HG03103 (cell line): ENCODE data around the gene CCDC175.

Experiments used
- ATAC-seq: cut with Tn5 transposase; IDR thresholded peaks from one replicate; pipeline ENCODE4 v1.9.1; 2021; ENCODE audit warnings: low read depth; ENCODE audit not compliant: unreplicated experiment

The CCDC175 gene

DNA sequence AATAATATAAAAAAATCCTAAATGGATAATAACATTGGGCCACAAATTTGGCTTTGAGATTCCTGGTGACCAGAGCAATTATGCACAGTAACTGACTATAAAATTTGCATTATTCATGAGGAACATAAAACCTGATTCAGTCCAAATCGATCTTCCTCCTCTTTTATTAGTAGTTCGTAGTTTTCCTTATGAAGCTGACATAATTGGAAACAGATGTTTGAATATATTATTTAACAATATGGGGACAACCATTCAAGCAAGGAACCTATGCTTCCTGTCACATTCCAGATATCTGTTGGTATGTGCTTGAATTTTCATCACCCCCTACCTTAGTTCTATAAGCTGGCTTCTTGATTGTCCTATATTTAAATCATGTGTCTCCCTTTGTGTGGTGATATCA is 34.9 kb downstream of the CCDC175 start:
- ATAC-seq = no peak

DNA sequence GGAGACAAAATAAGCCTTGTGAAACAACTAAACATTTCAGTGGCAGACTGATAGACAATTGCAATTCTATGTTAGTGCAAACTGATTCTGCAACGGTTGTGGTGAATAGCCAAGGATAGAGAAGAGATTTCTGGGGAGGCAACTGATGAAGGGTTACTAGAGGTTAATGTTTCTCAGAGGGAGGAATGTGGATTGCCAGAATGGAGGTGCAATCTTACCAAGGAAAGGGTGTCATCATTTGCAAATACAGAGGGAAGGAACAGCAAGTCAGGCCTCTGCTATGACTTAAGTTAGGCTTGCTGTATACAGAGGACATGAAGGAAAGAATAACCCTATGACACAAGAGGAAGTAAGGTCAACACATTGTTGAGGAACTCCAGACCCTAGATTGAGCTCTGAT is 35.8 kb downstream of the CCDC175 start:
- ATAC-seq = no peak

DNA sequence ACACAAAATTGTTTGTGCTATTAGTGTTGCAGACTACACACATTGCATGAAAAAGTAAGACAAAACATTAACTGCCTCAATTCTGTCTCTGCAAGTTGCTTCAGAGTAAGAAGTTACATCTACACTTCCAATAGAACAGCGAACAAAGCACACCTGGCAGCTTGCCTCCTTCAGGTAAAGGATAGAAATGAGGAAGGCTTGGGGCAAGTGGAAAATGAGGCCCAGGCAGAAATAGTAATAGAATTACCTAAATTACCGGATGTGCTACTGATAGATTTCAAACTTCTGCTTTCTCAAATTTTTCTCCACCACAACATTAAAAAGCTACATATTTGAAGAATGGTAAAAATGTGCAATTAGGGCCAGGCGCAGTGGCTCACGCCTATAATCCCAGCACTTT is 37.7 kb downstream of the CCDC175 start:
- no peak for ATAC-seq

DNA sequence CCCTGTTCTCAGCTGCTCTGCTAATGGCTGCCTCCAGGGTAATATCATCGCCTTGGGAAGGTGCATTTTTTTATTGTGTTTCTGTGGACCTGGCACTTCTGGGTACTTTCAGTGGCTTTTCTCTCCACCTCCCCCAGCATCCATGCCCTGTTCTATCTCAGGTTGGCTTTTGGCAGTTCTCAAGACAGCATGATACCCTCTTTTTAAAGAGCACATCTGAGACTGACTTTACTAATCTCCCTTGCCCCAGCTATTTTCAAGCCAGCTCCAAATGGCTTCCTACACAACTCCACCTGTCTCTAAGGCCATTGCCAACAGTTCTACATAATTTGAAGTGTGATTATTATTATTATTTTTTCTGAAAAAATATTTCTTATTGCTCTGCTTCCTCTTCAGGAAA is 39.1 kb downstream of the CCDC175 start:
- ATAC-seq = no peak

DNA sequence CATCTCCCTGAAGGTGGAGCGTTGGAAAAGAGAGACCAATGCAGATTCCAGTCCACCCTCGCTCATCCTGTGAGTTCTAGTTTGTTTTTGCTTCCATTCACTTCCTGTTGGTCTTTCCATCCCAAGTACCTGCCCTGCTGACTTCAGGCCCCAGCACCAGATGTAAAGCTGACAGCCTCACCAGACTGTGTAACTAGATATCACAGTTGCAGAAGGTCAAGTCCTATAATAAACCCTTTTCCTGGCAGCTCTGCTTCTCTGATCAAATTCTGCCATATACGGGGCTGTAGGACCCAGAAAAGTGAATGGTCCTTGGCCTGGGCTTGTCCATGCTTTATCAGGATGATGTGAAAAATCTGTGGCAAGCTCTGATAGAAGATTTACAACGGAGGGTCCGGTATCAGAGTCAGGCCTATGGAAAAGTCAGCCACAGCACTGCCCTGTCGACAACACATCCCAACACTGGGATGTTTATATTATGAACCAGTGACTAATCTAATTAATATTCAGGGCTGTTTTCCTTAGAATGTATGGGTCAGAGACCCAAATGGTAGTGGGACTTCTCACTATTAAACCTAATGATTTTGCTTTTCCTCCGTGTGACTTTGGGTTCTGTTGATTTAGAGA is 42.1 kb downstream of the CCDC175 start:
- no peak for ATAC-seq

DNA sequence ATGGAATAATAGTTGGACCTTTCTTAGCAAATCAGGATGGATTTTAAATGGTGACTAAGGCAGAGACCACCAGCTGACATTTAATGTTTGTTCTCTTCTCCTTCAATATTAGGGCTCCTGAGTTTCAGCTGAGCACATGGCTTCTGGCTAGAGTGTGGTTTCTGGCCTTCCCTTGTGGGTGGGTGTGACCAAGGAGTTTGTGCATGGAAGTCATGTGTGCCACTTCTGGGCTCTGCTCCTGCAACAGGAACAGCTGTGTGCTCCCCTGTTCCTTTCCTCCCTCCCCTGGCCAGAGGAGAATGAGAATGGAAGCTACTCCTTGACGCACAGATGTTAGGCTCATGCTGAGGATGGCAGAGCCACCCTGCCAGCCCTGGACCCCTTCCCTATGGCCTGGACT is 44.2 kb downstream of the CCDC175 start:
- no peak for ATAC-seq

DNA sequence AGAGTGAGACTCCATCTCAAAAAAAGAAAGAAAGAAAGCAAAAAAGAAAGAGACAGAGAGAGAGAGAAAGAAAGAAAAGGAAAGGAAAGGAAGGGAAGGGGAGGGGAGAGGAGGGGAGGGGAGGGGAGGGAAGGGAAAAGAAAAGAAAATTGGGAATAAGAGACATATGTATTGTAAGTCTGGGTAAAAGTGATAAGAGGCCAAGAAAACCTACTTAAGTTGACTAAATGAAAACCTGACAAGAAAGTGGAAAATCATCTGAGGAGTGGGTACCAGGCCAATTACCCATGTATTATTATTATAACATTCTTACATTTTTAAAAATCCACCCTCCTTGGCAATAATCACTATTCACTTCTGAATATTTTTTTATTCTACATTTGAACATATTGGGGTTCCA is 46.3 kb downstream of the CCDC175 start:
- ATAC-seq = no peak

DNA sequence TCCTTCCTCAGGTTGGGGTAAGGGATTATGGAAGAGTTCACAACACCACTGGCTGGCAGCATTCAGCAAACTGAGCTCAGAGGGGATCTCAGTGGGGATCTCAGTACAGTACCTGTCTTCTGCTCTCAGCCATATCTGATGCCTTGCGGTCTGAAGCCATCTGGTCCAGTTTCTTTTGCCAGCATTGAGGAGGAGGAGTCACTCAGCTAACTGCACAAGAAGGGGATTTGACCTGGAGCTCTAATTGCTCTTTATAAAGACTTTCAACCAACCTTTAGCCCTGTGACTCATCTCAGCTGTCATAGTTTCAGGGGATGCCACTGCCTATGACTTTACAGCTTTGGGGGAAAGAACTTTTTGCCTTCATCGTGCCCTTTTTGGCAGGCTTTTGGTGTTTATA is 47.4 kb downstream of the CCDC175 start:
- no peak for ATAC-seq

DNA sequence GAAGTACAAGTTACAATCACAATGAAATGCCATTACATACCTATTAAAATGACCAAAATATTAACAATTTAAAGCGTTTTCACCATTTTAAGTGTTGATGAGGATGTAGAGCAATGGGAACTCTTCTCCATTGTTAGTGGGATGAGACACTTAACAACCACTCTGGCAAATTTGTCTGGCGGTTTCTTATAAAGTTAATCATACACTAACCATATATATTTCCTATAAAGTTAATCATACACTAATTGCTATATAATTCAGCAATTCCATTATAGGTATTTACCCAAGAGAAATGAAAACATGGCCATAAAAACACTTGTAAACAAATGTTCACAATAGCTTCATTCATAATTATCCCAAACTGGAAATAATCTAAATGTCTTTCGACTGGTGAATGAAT is 56.4 kb downstream of the CCDC175 start:
- no peak for ATAC-seq

DNA sequence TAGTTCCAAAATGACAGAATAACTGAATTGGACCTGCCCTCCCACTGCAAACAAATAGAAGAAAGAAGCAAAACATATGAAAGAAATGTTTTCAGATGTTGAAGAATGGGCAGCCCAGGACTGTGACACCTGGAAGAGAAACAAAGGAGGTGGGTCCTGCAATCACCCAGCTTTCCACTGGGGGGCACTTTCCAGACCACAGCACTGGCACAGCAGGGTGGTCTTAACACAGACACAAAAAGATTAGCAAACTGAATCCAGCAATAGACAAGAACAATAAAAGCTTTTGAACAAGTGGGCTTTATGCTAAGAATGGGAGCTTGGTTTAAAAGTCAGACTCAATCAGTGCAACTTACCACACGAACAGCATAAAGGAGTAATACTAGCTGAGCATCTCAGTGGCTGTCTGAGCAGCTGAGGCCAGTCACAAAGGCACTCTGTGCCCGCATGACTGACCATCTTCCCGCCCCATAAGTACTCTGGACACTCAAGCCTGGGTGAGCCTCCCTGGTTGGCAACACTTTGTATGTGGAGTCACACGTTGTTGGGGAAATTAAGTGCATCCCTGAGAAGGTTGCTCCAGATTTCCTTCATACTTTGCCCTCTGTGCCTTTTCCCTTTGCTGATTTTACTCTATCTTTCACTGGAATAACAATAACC is 64.6 kb downstream of the CCDC175 start:
- no peak for ATAC-seq

DNA sequence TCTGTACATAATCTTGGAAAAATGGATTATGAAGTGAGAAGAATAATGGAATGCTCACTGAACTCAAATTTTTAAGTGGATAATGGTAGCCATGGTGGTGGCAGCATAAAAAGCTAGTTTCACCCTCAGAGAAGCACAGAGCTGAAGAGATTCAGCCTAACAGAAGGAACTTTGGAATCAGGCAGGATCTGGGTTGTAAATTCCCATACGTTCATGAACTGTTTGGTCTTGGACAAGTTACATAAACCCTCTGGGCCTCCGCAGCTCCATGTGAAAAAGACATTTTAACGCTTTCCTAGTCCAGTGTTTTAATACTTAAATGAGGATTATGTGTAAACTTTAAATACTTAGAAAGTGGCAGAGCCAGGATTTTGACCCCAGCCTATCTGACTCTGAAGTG is 65.6 kb downstream of the CCDC175 start:
- ATAC-seq = no peak

DNA sequence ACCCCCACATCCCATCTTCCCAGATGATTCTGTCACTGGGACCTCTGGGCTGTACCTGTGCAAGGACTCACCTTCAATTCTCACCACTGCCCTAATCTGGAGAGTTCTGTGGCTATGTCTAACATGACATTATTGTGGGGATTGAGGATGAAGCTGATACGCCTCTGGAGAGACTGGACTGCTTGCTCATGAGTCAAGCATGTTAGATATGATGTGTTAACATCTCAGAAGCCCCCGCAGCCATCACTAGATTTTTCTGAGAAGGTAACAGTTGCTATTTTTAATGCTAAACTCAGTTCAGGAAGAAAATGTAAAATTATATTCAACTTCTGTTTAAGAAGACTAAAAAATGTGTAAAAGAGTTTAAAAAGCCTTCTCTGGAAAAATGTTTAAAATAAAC is 66.6 kb downstream of the CCDC175 start:
- no peak for ATAC-seq

DNA sequence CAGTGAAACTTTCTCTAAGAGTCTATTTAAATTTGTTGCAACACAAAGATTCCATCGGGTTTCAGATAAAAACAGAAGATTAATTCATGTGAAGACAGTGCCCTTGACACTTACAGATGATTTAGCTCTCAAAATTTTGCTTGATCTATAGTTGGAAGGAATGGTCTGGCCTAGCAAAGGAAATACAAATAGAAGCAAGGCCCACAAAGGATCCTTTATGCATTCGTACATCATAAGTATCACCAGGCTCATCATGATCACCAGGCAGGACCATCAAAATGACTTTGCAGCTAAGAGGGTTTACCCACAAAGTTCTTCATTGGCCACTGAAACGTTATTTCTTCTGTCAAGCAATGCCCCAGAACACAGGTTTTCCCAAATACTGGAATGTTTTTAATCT is 67.5 kb downstream of the CCDC175 start:
- ATAC-seq = no peak

DNA sequence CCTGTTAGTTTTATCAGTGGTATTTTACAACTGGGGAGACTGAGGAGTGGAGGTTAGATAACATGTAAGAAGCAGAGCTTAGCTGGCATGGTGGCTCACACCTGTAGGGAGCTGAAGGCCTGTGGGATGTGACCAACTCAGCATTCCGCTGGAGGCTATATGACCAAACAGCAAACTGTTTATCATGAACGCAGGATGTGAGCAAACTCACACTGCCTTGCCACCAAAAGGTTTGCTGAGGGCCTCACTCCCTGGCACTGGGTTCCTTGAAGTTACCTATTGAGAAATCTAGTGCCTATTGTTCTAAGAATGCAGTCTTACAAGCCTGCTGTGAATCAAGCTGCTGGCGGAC is 68.9 kb downstream of the CCDC175 start:
- no peak for ATAC-seq

DNA sequence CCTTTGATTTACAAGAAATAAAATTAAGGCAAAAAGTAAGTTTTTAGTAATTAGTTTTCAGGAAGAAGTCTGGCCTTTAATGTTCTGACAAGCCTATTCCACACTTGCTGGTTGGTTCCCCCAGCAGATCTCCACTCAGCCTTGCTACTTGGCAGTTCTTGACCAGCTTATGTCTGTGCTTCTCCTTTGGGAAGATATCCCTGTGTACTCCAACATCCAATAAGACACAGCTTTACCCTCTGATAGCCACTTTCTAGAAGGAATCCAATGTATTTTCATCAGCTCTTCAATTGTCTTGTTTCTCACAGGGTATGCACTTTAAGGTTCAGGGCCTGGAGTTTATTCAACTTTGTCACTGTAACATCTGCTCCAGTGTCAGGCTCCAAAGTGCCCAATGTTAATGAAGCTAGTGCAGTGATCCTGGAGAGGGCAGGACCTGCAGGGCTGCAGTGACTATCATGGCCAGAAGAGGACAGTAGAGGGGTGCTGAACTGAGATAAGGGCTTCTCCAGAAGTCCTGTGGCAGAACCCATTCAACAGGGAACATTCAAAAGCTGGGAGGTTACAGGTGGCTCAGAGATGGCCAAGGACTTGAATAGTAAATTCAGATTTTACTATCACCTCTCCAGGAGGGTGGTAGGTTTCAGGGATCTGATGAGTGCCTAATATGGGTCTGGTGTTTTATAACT is 69.4 kb downstream of the CCDC175 start:
- peak; percentile 84 for ATAC-seq

DNA sequence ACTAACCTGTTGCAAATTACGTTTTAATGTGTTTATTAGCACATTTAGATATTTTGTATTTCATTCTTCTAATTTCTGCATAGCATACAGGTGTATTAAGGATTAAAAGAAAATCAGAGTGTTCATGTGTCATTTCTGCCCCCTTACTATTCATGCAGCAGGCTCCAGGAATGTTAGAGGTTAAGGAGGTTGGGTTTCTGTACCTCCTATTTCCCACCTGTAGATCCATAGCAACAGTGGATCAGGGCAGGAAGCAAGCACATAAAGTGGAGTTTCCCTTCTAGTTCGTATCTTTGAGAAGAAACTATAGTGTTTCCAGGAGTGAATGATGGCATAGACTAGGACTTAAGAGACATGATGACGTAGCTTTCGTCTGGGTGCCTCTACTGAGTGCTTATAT is 73.4 kb downstream of the CCDC175 start:
- no peak for ATAC-seq

DNA sequence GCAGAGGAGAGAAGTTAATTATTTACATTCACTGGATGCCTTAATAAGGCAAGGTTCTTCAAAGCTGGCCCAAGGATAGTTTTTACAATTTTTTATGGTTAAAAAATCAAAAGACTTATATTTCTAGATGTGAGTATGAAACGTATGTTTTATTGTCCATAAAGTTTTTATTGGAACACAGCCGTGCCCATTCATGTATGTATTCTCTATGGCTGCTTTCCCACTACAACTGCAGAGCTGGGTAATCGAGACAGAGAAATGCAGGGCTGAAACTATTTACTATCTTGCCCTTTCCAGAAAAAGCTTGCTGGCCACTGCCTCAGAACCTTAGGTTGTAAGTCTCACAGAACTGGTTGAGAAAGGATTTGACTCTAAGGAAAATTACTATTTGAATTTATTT is 75.9 kb downstream of the CCDC175 start:
- ATAC-seq = no peak

DNA sequence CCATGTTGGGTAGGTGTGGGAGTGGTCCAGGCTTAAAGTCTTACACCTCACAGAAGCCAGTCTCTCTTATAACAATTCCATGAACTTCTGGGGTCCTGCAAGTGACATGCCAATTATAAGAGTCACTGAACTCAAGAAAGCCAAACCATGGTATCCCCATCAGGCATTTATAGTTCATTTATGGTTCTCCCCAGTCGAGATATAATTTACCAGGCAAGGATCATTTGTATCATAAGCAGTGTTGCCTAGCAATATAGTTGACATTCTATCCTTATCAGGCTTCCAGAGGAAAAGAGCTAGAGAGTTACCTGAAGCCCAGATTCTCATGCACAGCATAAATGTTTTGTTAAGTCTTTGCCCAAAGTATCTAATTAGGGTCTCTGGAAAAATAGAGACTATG is 84.2 kb downstream of the CCDC175 start:
- no peak for ATAC-seq

DNA sequence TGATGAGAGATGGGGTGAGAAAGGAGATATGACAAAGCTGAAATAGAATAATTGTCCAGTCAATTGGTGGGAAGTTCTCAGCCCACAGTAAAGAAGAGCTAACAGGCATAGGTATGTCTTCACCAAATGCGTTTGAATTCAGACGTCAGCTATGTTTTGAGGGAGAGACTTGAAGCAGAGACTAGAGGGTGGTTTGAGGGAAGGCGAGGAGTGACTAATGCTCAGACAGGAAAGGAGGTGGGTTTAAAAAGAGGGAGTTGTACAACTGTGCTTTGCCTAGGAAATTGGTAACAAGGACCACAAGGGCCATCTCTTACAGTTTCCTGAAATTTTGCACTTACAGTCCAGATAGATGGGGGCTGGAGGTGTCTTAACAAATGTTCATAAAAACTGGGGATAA is 85.9 kb downstream of the CCDC175 start:
- no peak for ATAC-seq

DNA sequence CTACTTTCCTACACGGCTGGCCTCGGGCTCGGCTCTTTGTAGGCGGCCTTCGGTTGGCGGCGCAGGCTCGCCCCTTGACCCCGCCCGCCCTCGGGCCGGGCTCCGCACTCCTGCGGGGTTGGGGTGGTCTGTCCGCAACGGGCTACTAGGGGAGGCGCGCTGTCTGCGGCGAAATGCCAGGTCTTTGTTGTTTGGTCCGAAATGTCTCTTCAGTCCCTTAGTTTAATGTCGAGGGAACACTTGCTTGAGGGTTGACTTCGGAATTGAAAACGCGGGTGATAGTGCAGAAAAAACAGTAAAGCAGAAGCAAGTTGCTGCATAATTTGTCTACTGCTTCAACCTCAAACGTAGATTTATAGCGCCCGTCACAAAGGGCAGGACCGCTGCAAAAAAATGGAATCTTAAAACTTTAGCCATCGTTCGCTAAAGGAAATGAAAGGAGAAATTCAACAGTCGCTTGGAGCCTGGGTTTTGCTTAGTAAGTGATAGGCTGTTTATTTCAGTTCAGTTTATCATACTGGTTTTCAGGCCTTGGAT is 91.9 kb downstream of the CCDC175 start:
- peak; percentile 41 for ATAC-seq

DNA sequence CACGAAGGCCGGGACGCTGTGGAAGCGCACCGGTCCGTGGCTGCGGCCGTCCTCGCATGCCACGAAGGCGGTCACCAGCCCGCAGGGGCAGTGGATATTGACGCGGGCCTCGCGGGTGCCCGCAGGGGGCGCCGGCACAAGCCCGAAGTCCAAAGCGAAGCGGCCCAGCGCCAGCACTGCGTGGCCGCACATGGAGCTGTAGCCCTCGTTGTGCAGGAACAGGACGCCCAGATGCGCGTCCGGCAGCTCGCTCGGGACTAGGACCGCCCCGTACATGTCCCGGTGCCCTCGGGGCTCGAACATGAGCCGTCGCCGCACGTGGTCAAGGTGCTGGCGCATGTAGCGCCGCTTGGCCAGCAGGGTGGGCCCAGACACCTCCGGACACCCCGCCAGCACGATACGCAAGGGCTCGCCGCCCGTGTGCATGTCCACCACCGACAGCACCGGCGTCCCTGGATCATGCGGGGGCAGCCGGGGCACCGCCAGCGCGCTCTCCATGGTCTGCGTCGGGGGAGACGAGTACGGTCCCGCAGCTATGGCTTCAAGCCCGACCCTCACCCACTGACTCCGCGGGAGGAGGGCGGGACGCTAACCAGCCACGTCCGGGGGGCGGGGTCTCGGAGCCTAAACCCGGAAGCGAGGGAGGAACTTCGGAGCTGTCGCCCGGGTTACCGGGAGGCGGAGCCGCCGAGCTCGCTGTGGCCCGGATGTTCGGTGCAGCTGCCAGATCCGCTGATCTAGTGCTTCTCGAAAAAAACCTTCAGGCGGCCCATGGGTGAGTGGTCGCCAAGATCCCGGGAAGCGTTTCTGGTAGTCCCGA is 92.6 kb downstream of the CCDC175 start, which contains the start of the genes JKAMP and L3HYPDH:
Gene JKAMP (plus strand): TSS at position 699 of the 820 bp plus-strand sequence. CDS start 73 bp downstream, at position 772.
Gene L3HYPDH (minus strand): TSS at position 590 of the 820 bp plus-strand sequence. CDS start 92 bp downstream, at position 498.
- ATAC-seq = peak; percentile 83
